NK-92 (cell line): Measurements from ENCODE around the gene OLFM2.
"Not testable (repeated sequence)": the region's sequence is repeated elsewhere in the genome, so short reads cannot be mapped to it uniquely, and the experiment has no call there.

Experiments used
- DNase-seq: peaks from one replicate; lab custom pipeline; 2025; ENCODE audit not compliant: unreplicated experiment; lab: John Stamatoyannopoulos, UW

OLFM2 gene

GRCh38 chr19:9943744-9944143 is 7.4 kb upstream of the OLFM2 start:
- DNase-seq, result no peak

GRCh38 chr19:9941671-9942070 is 5.4 kb upstream of the OLFM2 start:
- DNase-seq, result no peak

- DNase-seq, result no peak
Observed at GRCh38 chr19:9941231-9941630, 4.9 kb upstream of the OLFM2 start.

GRCh38 chr19:9940778-9941177 is 4.5 kb upstream of the OLFM2 start:
- DNase-seq, result no peak

GRCh38 chr19:9939301-9939913 is 3.1 kb upstream of the OLFM2 start:
- no peak for DNase-seq

- DNase-seq, result no peak
Observed at GRCh38 chr19:9937001-9937411, 691 bp upstream of the OLFM2 start.

- no peak for DNase-seq
Observed at GRCh38 chr19:9935506-9936325, 599 bp downstream of the OLFM2 start.

GRCh38 chr19:9934132-9934950 is 2.0 kb downstream of the OLFM2 start:
- DNase-seq, result no peak

GRCh38 chr19:9932835-9933234 is 3.5 kb downstream of the OLFM2 start:
- no peak for DNase-seq

GRCh38 chr19:9931629-9932028 is 4.7 kb downstream of the OLFM2 start:
- no peak for DNase-seq

- no peak for DNase-seq
Observed at GRCh38 chr19:9923440-9923839, 12.9 kb downstream of the OLFM2 start.

GRCh38 chr19:9922782-9923379 is 13.4 kb downstream of the OLFM2 start:
- not testable (repeated sequence) for DNase-seq

- no peak for DNase-seq
Observed at GRCh38 chr19:9917321-9917720, 19.0 kb downstream of the OLFM2 start.

GRCh38 chr19:9916719-9917118 is 19.6 kb downstream of the OLFM2 start:
- no peak for DNase-seq

- no peak for DNase-seq
Observed at GRCh38 chr19:9914315-9915207, 21.8 kb downstream of the OLFM2 start.

- DNase-seq, result no peak
Observed at GRCh38 chr19:9914001-9914314, 22.4 kb downstream of the OLFM2 start.

GRCh38 chr19:9913237-9914000 is 22.9 kb downstream of the OLFM2 start:
- DNase-seq, result no peak

- DNase-seq, result no peak
Observed at GRCh38 chr19:9912551-9913236, 23.6 kb downstream of the OLFM2 start.

GRCh38 chr19:9911524-9912185 is 24.7 kb downstream of the OLFM2 start:
- no peak for DNase-seq
